Left forelimb (tissue), 1 donor: Measurements from ENCODE around the gene DAP.
"Not testable (repeated sequence)": the region's sequence is repeated elsewhere in the genome, so short reads cannot be mapped to it uniquely, and the experiment has no call there.

Source experiments
- DNase-seq: peaks from one replicate; pipeline ENCODE4 v3.0.0-alpha.2; 2018; ENCODE audit warnings: low spot score

The DAP gene

DNA sequence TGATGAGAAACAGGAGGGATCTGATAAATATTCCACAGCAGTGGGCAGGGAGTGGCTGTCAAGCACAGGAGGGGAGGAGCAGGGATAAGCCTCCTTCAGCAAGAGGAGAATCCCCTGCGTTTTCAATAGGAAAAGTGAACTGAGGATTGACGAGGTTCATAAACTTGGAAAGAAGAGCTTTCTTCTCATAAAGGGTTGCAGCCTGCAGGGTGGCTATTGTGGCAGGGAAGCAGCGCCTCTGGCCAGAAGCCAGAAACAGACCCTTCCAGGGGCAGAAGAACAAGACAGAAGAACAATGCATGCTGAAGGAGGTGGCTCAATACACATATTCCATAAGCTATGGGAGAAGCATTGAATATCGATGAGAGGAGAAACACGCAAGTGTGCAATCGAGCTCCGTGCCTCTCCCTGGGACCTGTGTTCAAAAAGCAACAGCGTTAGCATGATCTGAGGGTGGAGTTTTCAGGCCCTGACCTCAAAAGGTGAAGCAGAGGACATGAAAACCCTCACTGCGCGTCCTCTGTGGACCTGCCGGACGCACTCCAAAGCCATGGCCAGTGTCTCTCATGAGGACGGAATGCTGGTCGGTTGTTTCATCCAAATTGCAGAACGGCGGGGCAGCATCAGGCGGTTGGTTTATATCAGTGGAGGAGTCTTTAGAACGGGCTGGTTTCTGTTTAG, 129.6 kb downstream of the DAP start:
- DNase-seq: no peak

DNA sequence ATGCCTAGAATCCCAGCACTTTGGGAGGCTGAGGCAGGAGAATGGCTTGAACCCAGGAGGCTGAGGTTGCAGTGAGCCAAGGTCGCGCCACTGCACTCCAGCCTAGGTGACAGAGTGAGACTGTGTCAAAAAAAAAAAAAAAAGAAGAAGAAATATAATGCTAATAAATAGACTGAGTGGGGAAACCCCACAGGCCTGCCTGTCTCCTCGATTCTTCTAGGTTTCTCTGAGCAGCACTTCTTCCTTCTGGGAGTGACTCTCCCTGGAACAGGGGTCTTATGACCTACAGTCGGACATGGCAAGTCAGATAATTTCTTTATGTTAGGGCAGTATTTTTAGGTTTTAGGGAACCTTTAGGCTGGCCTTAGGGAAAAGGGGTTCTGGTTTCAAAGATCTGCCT, 130.3 kb downstream of the DAP start:
- DNase-seq: not testable (repeated sequence)

DNA sequence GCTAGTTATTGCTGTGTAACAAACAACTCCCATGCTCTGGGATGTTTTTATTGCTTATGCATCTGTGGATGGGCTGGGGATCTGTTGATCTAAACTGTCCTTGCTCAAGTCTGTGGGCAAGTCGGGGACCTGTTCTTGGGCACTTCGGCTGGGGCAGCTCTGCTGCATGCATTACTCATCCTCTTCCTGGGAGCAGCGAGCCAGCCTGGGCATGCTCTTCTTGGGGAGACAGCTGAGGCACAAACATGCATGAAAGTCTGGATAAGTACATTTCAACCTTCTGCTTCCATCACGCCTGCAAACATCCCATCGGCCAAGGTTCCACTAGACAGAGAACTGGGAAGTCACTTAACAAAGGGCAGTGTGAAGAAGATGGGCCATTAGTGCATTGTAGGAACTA, 130.9 kb downstream of the DAP start:
- DNase-seq: no peak

DNA sequence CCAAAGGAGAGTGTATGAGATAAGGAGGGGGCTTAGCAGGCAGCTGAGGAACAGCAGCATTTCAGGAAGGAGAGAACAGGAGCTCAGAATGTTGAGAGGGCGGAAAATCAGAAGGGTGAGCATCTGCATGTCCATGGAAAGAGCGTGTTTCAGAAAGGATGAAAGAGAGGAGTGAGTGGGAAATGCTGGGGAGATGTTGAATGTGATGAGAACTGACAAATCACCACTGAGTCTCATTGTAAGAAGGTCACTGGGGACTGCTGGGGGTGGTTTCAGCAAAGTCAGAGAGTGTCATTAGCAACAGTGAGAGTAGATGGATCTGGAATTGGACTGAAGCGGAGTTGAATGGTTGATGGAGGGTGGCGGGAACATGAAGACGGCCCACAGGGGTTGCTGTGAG, 131.4 kb downstream of the DAP start:
- no peak for DNase-seq
